SU-DHL-6 (cell line): ENCODE results near the gene BAMBI.
A peak's percentile ranks its signal among the peaks of the same experiment; 100 is the strongest.

Experiments
- H2AFZ ChIP-seq: fragments of 200-600 bp; sonication (generic); 2 replicates; pipeline ENCODE4 v1.6.1; 2014; ENCODE audit warnings: low read depth, mild to moderate bottlenecking, moderate library complexity, mixed read lengths, antibody characterized with exemption, low read length; ENCODE audit not compliant: severe bottlenecking
- H3F3A ChIP-seq: fragments of 200-600 bp; shearing (Covaris generic); 2 replicates; pipeline ENCODE4 v1.6.0; 2016; ENCODE audit warnings: antibody characterized with exemption, mild to moderate bottlenecking; ENCODE audit not compliant: insufficient read depth
- H3K27ac ChIP-seq: fragments of 200-600 bp; sonication (generic); 2 replicates; pipeline ENCODE4 v1.5.1; 2016; ENCODE audit warnings: low read depth, mild to moderate bottlenecking, low read length, moderate library complexity, mixed read lengths
- H3K27me3 ChIP-seq: fragments of 200-600 bp; sonication (generic), shearing (Covaris generic); 2 replicates; pipeline ENCODE4 v1.6.0; 2014; ENCODE audit warnings: mild to moderate bottlenecking, low read length
- H3K36me3 ChIP-seq: fragments of 200-600 bp; sonication (generic); 2 replicates; pipeline ENCODE4 v1.6.1; 2014; ENCODE audit warnings: mild to moderate bottlenecking, low read length, mixed read lengths
- H3K4me2 ChIP-seq: fragments of 300-600, 200-600 bp; shearing (Covaris generic), sonication (generic); 2 replicates; pipeline ENCODE4 v1.6.0; 2014; ENCODE audit warnings: low read length, low read depth, mild to moderate bottlenecking; ENCODE audit not compliant: poor library complexity, severe bottlenecking
- H3K4me3 ChIP-seq: fragments of 200-600 bp; sonication (generic); 2 replicates; pipeline ENCODE4 v1.5.1; 2014; ENCODE audit warnings: antibody characterized with exemption, low read length, mild to moderate bottlenecking, mixed read lengths; ENCODE audit not compliant: insufficient read depth, poor library complexity, severe bottlenecking
- H3K79me2 ChIP-seq: fragments of 200-600 bp; sonication (generic); 2 replicates; pipeline ENCODE4 v1.6.1; 2014; ENCODE audit warnings: mild to moderate bottlenecking, low read length, moderate library complexity; ENCODE audit not compliant: insufficient read depth
- H3K9ac ChIP-seq: fragments of 200-600 bp; sonication (generic); 2 replicates; pipeline ENCODE4 v1.7.0; 2014; ENCODE audit warnings: mild to moderate bottlenecking, low read length
- H3K9me2 ChIP-seq: fragments of 200-600 bp; sonication (generic); replicated peaks from 2 replicates; pipeline ENCODE4 v1.6.1; 2014; ENCODE audit warnings: low read length; ENCODE audit not compliant: insufficient read depth
- H3K9me3 ChIP-seq: fragments of 200-600 bp; sonication (generic); 2 replicates; pipeline ENCODE4 v1.6.1; 2014; ENCODE audit warnings: low read length, mixed read lengths; ENCODE audit not compliant: insufficient read depth
- H4K20me1 ChIP-seq: fragments of 200-600 bp; sonication (generic); 2 replicates; pipeline ENCODE4 v1.6.1; 2014; ENCODE audit warnings: low read depth, mild to moderate bottlenecking, antibody characterized with exemption, low read length, moderate library complexity, mixed read lengths
- CTCF ChIP-seq: fragments of 200-600 bp; sonication (generic); IDR thresholded peaks from one replicate; pipeline ENCODE4 v1.5.1; 2017; ENCODE audit warnings: antibody characterized with exemption, mild to moderate bottlenecking, low read length, moderate library complexity; ENCODE audit not compliant: insufficient read depth, poor library complexity, severe bottlenecking
- EZH2phosphoT487 ChIP-seq: fragments of 200-600 bp; sonication (generic), shearing (Covaris generic); conservative IDR thresholded peaks from 2 replicates; pipeline ENCODE4 v1.6.1; 2018; ENCODE audit warnings: mild to moderate bottlenecking, antibody characterized with exemption, low read length, moderate library complexity, mixed read lengths

Gene BAMBI

GRCh38 chr10:28669227-28670173 is 7.8 kb upstream of the BAMBI start:
- H2AFZ ChIP-seq = no peak overlapping the region
- no peaks in the 10 kb centered on the region for H3K79me2 ChIP-seq
- no peaks in the 10 kb centered on the region for H3K9me2 ChIP-seq
- no peaks in the 10 kb centered on the region for H3F3A ChIP-seq
- no peak overlapping the region for H3K27ac ChIP-seq
- no peaks in the 10 kb centered on the region for H3K9me3 ChIP-seq
- H3K4me2 ChIP-seq = no peak overlapping the region
- no peaks in the 10 kb centered on the region for H4K20me1 ChIP-seq
- no peaks in the 10 kb centered on the region for H3K27me3 ChIP-seq
- no peak for TF ChIP-seq EZH2phosphoT487
- TF ChIP-seq CTCF = no peak
- H3K9ac ChIP-seq = no peak overlapping the region
- H3K4me3 ChIP-seq = no peak overlapping the region
- no peaks in the 10 kb centered on the region for H3K36me3 ChIP-seq

GRCh38 chr10:28674782-28675181 is 2.5 kb upstream of the BAMBI start:
- Histone ChIP-seq H3F3A (no peaks in the 10 kb centered on the region), H2AFZ (no peak overlapping the region), H3K9me2 (no peaks in the 10 kb centered on the region), H3K27ac (no peak overlapping the region), H3K9ac (no peak overlapping the region), H3K9me3 (no peaks in the 10 kb centered on the region), H3K4me3 (no peak overlapping the region), H3K4me2 (no peak overlapping the region), H3K36me3 (no peaks in the 10 kb centered on the region), H4K20me1 (no peaks in the 10 kb centered on the region), H3K79me2 (no peaks in the 10 kb centered on the region), H3K27me3 (no peaks in the 10 kb centered on the region)
- TF ChIP-seq CTCF = no peak
- TF ChIP-seq EZH2phosphoT487 = no peak

- no peaks in the 10 kb centered on the region for H3K9me3 ChIP-seq
- H3K4me2 ChIP-seq = peak overlapping the region; percentile 29
- H2AFZ ChIP-seq = no peak overlapping the region
- TF ChIP-seq CTCF (no peak), EZH2phosphoT487 (no peak)
- H3K4me3 ChIP-seq = peak overlapping the region; percentile 29
- no peak overlapping the region for H3K27ac ChIP-seq
- H3K27me3 ChIP-seq = no peaks in the 10 kb centered on the region
- no peaks in the 10 kb centered on the region for H3K9me2 ChIP-seq
- no peak overlapping the region for H3K9ac ChIP-seq
- no peaks in the 10 kb centered on the region for H3F3A ChIP-seq
- H4K20me1 ChIP-seq = no peaks in the 10 kb centered on the region
- H3K36me3 ChIP-seq = no peaks in the 10 kb centered on the region
- no peaks in the 10 kb centered on the region for H3K79me2 ChIP-seq
Observed at GRCh38 chr10:28676326-28676967, 874 bp upstream of the BAMBI start.
